Stimulated activated CD4-positive, alpha-beta T cell treated with anti-CD3 and anti-CD28 coated beads, TNF-alpha, amount 100 ng/mL, for 48 hours (primary cell): ENCODE data around the gene FBXL4.

ENCODE experiments used
- DNase-seq, 3 donors: peaks; one replicate each; pipeline ENCODE4 v3.0.0-alpha.2; 2020; ENCODE audit warnings: low read depth in 3 of 3

Gene FBXL4

GRCh38 chr6:98824902-98825599 is 122.7 kb downstream of the FBXL4 start:
- DNase-seq, result no peak

- no peak for DNase-seq
Observed at GRCh38 chr6:98824162-98824901, 123.4 kb downstream of the FBXL4 start.

- DNase-seq, result no peak
Observed at GRCh38 chr6:98823428-98824161, 124.2 kb downstream of the FBXL4 start.

- DNase-seq, result no peak
Observed at GRCh38 chr6:98821756-98822405, 125.9 kb downstream of the FBXL4 start.
